ENCODE data around the gene ZBTB7C.

ZBTB7C gene

DNA sequence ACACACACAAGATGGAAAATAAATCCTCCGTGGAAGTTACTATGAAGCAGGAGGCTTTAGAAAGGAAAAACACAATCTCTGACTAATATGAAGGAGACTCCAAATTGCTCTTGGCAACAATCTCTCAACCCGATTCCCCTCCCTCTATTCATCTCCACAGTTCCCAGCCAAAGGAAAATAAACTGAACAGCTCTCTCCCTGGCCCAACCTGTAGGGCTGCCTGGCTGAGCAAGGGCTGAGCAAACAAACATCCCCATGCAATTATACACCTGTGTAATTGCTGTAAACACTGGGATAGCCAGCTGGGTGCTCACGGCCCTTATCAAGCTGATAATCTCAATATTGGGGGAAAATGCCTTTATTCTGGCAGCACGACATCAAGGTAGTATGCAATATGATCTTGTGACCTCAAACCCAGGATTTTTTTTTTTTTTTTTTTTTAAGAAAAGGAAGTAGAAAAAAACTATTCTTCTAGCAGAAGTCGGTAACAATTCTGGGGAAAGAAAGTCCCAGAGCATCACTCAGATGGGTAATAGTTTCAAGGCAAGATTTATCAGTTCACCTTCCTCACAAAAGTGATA, 275.4 kb downstream of the ZBTB7C start:
- Histone ChIP-seq H3K4me3 (ENCODE audit: low read length) (no peak overlapping the region), H3K4me1 (ENCODE audit: insufficient read depth, low read length) (peaks cover 9% of the 10 kb centered on the region; the same call in 1 of the 2 replicates), H3K36me3 (ENCODE audit: insufficient read depth, low read depth, low read length) (no peaks in the 10 kb centered on the region), H3K27ac (ENCODE audit: low read length) (no peak overlapping the region), H3K9me3 (ENCODE audit: insufficient read depth, low read depth, low read length) (no peaks in the 10 kb centered on the region), H3K27me3 (ENCODE audit: insufficient read depth, low read length) (peaks cover 53% of the 10 kb centered on the region), H3K9ac (ENCODE audit: low read depth, low read length) (no peak overlapping the region)

DNA sequence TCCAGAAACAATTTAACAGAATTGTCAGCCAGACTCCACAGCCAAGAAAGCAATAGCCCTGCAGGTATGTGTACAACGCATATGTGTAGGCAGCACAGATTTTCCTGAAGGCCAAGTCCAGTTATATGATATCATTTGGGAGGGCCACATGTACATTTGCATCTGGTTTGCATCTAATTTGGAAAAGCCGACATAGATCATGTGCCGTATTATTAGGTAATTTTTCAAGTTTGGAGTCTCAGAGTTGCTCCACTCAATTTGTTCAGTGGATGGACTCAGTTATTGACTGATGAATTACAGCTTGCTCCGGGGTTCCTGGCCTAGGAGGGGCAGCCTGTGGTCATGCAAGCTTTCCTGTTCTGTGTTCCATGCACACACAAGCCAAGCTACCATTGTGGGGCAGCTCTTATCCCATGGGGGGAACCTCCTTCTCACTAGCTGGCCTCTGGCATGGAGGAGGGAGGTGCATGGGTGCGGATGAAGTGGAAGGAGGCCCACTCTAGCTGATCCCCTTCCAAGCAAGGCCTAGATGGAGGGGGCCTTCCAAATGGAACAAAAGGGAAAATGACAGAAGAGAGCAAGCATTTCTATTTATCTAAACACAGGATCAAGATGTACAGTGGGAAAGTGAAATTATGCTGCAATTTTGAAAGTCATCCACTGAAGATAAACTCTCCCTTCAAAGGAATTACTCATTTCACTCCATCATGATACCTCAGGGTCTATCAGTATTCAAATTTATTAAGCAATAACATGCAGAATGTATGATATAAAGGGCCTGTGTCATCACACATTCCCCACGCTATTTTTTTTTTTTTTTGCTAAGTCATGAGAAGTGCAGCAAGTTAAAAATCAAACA, 276.2 kb downstream of the ZBTB7C start:
- Histone ChIP-seq H3K4me1 (ENCODE audit: insufficient read depth, low read length) (peaks cover 5% of the 10 kb centered on the region; the same call in 1 of the 2 replicates), H3K27me3 (ENCODE audit: insufficient read depth, low read length) (peaks cover 46% of the 10 kb centered on the region), H3K9ac (ENCODE audit: low read depth, low read length) (no peak overlapping the region), H3K36me3 (ENCODE audit: insufficient read depth, low read depth, low read length) (no peaks in the 10 kb centered on the region), H3K27ac (ENCODE audit: low read length) (no peak overlapping the region), H3K4me3 (ENCODE audit: low read length) (no peak overlapping the region), H3K9me3 (ENCODE audit: insufficient read depth, low read depth, low read length) (no peaks in the 10 kb centered on the region)

DNA sequence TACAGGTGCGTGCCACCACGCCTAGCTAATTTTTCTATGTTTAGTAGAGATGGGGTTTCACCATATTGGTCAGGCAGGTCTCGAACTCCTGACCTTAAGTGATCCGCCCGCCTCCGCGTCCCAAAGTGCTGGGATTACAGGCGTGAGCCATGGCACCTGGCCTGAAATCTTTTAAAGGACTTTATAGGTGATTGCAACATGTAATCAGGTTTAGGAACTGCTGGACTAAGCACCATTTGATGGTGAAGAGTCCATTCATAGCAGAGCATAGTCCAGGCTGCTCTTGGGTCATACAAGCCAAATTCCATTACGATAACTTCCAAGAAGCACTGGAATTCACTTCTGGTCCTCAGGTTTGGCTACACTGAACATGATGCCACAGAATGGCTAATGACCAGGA, 278.1 kb downstream of the ZBTB7C start:
- no peaks in the 10 kb centered on the region for H3K9me3 ChIP-seq (ENCODE audit: insufficient read depth, low read depth, low read length)
- no peaks in the 10 kb centered on the region for H3K4me1 ChIP-seq (ENCODE audit: insufficient read depth, low read length)
- H3K36me3 ChIP-seq (ENCODE audit: insufficient read depth, low read depth, low read length), result no peaks in the 10 kb centered on the region
- H3K4me3 ChIP-seq (ENCODE audit: low read length), result no peak overlapping the region
- H3K9ac ChIP-seq (ENCODE audit: low read depth, low read length), result no peak overlapping the region
- H3K27me3 ChIP-seq (ENCODE audit: insufficient read depth, low read length), result peaks cover 26% of the 10 kb centered on the region
- no peak overlapping the region for H3K27ac ChIP-seq (ENCODE audit: low read length)

DNA sequence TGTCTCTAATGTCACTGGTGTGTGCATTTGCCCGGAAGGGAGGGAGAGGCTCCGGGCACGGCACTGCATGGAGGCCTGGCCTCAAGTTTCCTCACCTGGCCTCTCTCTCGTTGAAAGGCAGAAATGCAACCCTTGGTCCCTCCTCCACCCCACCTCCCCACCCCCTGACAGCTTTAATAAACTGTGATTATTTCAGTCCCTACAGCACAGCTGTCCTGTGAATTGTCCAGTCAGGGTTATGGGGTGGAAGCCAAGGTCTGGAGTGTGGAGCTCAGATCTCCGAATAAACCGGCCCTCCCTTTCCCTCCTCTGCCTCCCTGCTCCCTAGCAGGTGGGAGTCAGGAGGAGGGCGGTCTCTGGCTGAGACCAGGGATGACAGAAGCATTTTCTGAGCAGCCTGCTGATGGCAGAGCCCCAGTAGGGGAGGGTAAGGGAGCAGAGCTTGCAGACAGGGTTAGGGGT, 279.5 kb downstream of the ZBTB7C start:
- Histone ChIP-seq H3K4me1 (ENCODE audit: insufficient read depth, low read length) (no peaks in the 10 kb centered on the region), H3K27me3 (ENCODE audit: insufficient read depth, low read length) (peaks cover 12% of the 10 kb centered on the region), H3K36me3 (ENCODE audit: insufficient read depth, low read depth, low read length) (no peaks in the 10 kb centered on the region), H3K9me3 (ENCODE audit: insufficient read depth, low read depth, low read length) (no peaks in the 10 kb centered on the region), H3K4me3 (ENCODE audit: low read length) (no peak overlapping the region), H3K9ac (ENCODE audit: low read depth, low read length) (no peak overlapping the region), H3K27ac (ENCODE audit: low read length) (no peak overlapping the region)

DNA sequence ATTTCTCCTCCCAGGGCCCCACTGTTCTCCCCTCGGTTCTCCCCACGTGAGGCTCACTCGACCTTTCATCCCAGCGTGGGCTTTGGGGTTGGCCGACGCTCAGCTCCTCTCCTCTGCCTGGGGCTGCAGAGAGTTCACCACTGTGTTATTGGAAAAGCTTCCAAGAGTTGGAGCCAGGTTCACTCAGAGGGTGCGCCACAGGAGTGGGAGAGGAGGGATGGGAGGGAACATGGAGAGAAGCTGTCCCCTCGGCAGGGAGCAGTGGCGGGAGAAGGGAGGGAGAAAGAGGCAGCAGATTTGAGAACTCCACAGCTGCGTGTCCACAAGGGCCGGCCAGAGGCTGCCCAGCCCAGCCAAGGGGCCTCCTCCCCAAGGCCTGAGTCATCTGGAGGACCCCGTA, 281.6 kb downstream of the ZBTB7C start:
- H3K9me3 ChIP-seq (ENCODE audit: insufficient read depth, low read depth, low read length), result no peaks in the 10 kb centered on the region
- H3K27ac ChIP-seq (ENCODE audit: low read length), result no peak overlapping the region
- H3K36me3 ChIP-seq (ENCODE audit: insufficient read depth, low read depth, low read length), result no peaks in the 10 kb centered on the region
- no peak overlapping the region for H3K9ac ChIP-seq (ENCODE audit: low read depth, low read length)
- no peak overlapping the region for H3K4me3 ChIP-seq (ENCODE audit: low read length)
- no peaks in the 10 kb centered on the region for H3K4me1 ChIP-seq (ENCODE audit: insufficient read depth, low read length)
- H3K27me3 ChIP-seq (ENCODE audit: insufficient read depth, low read length), result peaks cover 2% of the 10 kb centered on the region; the same call in 1 of the 2 replicates

DNA sequence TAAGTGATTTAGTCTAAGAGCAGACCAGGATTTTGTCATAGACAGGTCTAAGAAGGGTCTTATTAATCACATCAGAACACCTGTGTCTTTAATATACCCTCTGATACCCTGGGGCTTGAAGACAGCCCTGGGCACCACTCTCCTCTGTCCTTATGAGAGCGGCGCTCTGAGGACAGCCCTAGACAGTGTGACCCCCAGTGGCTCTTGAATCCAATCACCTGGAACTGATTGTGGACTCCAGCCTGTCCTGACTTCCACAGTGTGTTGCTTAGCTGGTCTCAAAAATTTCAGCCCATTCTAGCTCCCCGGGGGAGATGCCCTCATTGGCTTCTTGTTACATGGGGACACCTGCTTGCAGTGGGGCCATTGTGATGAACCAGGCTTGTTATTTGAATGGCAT, 282.9 kb downstream of the ZBTB7C start:
- no peak overlapping the region for H3K4me3 ChIP-seq (ENCODE audit: low read length)
- H3K27me3 ChIP-seq (ENCODE audit: insufficient read depth, low read length), result no peaks in the 10 kb centered on the region
- no peaks in the 10 kb centered on the region for H3K36me3 ChIP-seq (ENCODE audit: insufficient read depth, low read depth, low read length)
- no peak overlapping the region for H3K9ac ChIP-seq (ENCODE audit: low read depth, low read length)
- no peaks in the 10 kb centered on the region for H3K9me3 ChIP-seq (ENCODE audit: insufficient read depth, low read depth, low read length)
- no peak overlapping the region for H3K27ac ChIP-seq (ENCODE audit: low read length)
- no peaks in the 10 kb centered on the region for H3K4me1 ChIP-seq (ENCODE audit: insufficient read depth, low read length)

DNA sequence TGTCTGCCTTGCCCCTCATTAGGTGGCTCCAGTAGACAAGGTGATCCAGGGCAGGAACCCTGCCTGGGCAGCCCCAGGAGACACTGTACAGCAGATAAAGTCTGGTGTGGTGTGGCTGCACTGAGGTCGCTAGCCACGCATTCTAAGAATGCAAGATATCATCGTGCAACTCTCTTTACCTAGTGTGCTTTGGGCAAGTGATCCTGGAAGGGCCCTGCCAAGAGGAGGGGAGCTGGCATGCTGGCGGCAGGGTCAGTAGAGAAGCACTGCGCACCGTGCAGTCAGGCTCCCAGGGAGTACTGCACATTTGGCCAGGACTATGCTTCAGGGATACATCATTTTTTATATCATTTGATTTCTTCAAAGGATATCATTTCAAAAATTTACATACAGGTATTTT, 283.5 kb downstream of the ZBTB7C start:
- H3K9ac ChIP-seq (ENCODE audit: low read depth, low read length), result no peak overlapping the region
- no peaks in the 10 kb centered on the region for H3K27me3 ChIP-seq (ENCODE audit: insufficient read depth, low read length)
- no peaks in the 10 kb centered on the region for H3K36me3 ChIP-seq (ENCODE audit: insufficient read depth, low read depth, low read length)
- no peak overlapping the region for H3K4me3 ChIP-seq (ENCODE audit: low read length)
- no peaks in the 10 kb centered on the region for H3K9me3 ChIP-seq (ENCODE audit: insufficient read depth, low read depth, low read length)
- H3K4me1 ChIP-seq (ENCODE audit: insufficient read depth, low read length), result no peaks in the 10 kb centered on the region
- H3K27ac ChIP-seq (ENCODE audit: low read length), result no peak overlapping the region

DNA sequence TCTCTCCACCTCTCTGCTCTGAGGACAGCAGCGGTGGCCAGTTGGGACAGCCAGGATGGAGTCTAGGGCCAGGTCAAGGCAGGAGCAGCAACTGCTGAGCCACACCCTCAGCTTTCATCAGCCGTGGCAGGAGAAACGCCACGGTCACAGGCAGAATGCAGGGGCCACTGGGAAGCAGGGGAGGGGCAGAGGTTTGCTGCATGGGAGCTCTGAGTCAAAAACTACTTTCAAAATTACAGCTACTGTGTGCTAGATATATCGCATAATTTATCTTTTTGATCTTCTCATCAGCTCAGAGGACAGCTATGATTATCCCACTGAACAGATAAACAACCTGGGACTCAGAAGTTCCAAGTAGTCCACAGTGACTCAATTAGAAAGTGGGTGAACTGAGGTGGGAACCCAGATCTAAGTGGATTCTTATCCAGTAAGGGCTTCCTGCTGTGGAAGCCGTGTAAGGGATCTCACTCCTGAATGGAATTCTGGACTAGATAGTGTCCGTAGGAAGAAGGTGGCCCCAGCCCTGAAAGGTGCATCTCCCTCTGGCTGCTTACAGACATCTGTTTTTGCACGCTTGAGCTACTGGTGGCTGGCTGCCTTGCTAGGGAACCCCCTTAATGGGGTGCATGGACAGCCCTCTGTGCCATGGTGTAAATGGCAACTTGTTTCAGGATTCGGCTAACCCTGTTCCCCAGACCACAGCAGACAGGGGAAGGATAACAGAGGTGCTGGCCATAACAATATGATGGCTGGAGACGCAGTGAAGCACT, 284.1 kb downstream of the ZBTB7C start:
- H3K9ac ChIP-seq (ENCODE audit: low read depth, low read length), result no peak overlapping the region
- no peaks in the 10 kb centered on the region for H3K4me1 ChIP-seq (ENCODE audit: insufficient read depth, low read length)
- no peaks in the 10 kb centered on the region for H3K9me3 ChIP-seq (ENCODE audit: insufficient read depth, low read depth, low read length)
- H3K36me3 ChIP-seq (ENCODE audit: insufficient read depth, low read depth, low read length), result no peaks in the 10 kb centered on the region
- H3K4me3 ChIP-seq (ENCODE audit: low read length), result no peak overlapping the region
- no peak overlapping the region for H3K27ac ChIP-seq (ENCODE audit: low read length)
- H3K27me3 ChIP-seq (ENCODE audit: insufficient read depth, low read length), result no peaks in the 10 kb centered on the region

DNA sequence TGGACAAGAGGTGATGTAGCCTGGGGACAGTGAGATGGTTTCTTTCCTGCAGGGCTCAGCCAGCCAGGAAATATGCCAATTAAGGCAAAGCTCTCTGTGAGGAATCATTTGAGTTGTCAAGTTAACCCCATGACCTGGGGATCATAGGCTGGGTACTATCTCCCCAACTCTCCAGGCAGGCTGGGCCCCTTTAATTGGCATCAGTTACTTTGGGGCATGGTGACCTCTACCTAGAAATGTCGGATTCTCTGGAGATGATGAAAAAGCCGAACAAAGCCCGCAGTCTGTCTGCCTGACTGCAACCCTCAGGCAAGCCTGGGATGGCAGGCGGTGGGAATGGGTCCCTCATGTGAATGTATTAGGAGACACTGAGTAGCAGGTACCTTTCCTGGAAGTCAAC, 285.2 kb downstream of the ZBTB7C start:
- Histone ChIP-seq H3K27me3 (ENCODE audit: insufficient read depth, low read length) (no peaks in the 10 kb centered on the region), H3K9me3 (ENCODE audit: insufficient read depth, low read depth, low read length) (no peaks in the 10 kb centered on the region), H3K4me3 (ENCODE audit: low read length) (no peak overlapping the region), H3K36me3 (ENCODE audit: insufficient read depth, low read depth, low read length) (no peaks in the 10 kb centered on the region), H3K27ac (ENCODE audit: low read length) (no peak overlapping the region), H3K9ac (ENCODE audit: low read depth, low read length) (no peak overlapping the region), H3K4me1 (ENCODE audit: insufficient read depth, low read length) (no peaks in the 10 kb centered on the region)

DNA sequence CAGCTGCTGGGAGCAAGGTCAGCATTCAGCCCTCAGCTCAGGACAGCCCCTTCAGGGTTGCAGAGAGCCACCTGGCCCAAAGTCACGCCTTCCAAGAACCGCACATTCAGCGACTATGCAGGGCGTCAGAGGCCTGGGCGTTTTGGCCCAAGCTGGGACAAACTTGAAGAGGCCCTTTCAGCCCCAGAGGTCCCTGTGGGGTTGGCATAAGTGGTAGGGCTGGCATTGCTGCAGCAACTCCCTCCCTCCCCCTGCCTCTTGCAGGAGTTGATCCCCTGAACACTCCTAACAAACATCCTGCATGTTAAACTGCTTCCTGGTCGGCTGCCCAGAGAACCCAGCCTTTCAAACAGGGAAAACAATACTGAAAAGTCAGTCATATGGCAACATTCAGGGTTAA, 285.9 kb downstream of the ZBTB7C start:
- Histone ChIP-seq H3K36me3 (ENCODE audit: insufficient read depth, low read depth, low read length) (no peaks in the 10 kb centered on the region), H3K4me1 (ENCODE audit: insufficient read depth, low read length) (no peaks in the 10 kb centered on the region), H3K27me3 (ENCODE audit: insufficient read depth, low read length) (no peaks in the 10 kb centered on the region), H3K4me3 (ENCODE audit: low read length) (no peak overlapping the region), H3K27ac (ENCODE audit: low read length) (no peak overlapping the region), H3K9ac (ENCODE audit: low read depth, low read length) (no peak overlapping the region), H3K9me3 (ENCODE audit: insufficient read depth, low read depth, low read length) (no peaks in the 10 kb centered on the region)

DNA sequence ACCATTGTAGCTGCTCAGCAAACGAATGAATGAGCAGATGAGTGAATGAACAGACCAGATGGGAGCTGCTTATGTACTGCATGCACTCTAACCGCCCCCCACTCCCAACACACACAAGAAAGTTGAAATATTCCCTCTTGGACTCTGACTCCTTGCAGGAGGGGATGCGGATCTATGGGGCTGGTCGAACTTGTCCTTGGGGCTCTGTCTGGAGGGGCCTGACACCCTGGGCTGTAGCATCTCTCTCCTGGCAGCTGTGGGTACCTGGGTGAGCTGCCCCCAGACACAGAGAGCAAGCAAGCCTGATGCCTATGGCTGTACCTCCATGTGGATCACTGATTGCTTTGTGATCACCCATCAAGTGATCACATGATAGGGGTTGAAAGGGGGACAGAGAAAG, 286.4 kb downstream of the ZBTB7C start:
- Histone ChIP-seq H3K4me3 (ENCODE audit: low read length) (no peak overlapping the region), H3K9me3 (ENCODE audit: insufficient read depth, low read depth, low read length) (no peaks in the 10 kb centered on the region), H3K27ac (ENCODE audit: low read length) (no peak overlapping the region), H3K36me3 (ENCODE audit: insufficient read depth, low read depth, low read length) (no peaks in the 10 kb centered on the region), H3K4me1 (ENCODE audit: insufficient read depth, low read length) (no peaks in the 10 kb centered on the region), H3K9ac (ENCODE audit: low read depth, low read length) (no peak overlapping the region), H3K27me3 (ENCODE audit: insufficient read depth, low read length) (no peaks in the 10 kb centered on the region)
